ENCODE measurements around the gene NDUFA8. TPM values are rescaled to one million over a fixed set of nuclear protein-coding genes. Genes with fewer than 3 reads are reported as not detected.

Gene NDUFA8
- total and polyA plus RNA-seq, 2 experiments from 2014 or later, result 36.6 to 144 TPM

- no peaks in the 10 kb centered on the region; the same call in 2 of the 3 replicates for H3K36me3 Mint-ChIP-seq (ENCODE audit: low read depth)
- H3K4me3 ChIP-seq, result no peak overlapping the region
- H4K20me1 ChIP-seq (replicated peaks; ENCODE audit: insufficient read depth), result no peaks in the 10 kb centered on the region
- no peaks in the 10 kb centered on the region for H3K9me2 ChIP-seq (ENCODE audit: insufficient read depth)
- no peak for DNase-seq (ENCODE audit: low spot score)
- H2AFZ ChIP-seq, result no peak overlapping the region
- H3K27me3 Mint-ChIP-seq (ENCODE audit: insufficient read depth, low read depth, poor library complexity), result peaks cover 7% of the 10 kb centered on the region
- H3K27me3 ChIP-seq (ENCODE audit: insufficient read depth), result no peaks in the 10 kb centered on the region
- no peaks in the 10 kb centered on the region for H3K79me2 ChIP-seq (replicated peaks; ENCODE audit: insufficient read depth)
- H3F3A ChIP-seq (replicated peaks; ENCODE audit: low read depth), result no peaks in the 10 kb centered on the region
- H3K4me1 ChIP-seq (ENCODE audit: insufficient read depth), result peaks cover 4% of the 10 kb centered on the region; the same call in 1 of the 2 replicates
- H3K4me2 ChIP-seq, result no peak overlapping the region
- no peaks in the 10 kb centered on the region; the same call in 2 of the 3 replicates for H3K9me3 Mint-ChIP-seq
- TF ChIP-seq JUNB (IDR thresholded peaks at IDR 0.05; ENCODE audit: unreplicated experiment) (no peak), POLR2AphosphoS5 (IDR thresholded peaks at IDR 0.05; ENCODE audit: low read depth) (no peak), CREB1 (CRISPR knock-in tag; IDR thresholded peaks at IDR 0.05; ENCODE audit: low read depth) (no peak), ETS1 (IDR thresholded peaks at IDR 0.05) (no peak), EZH2 (IDR thresholded peaks at IDR 0.05; ENCODE audit: low read depth, unreplicated experiment) (no peak), ZNF462 (CRISPR knock-in tag; IDR thresholded peaks at IDR 0.05) (no peak), CTCF (conservative IDR thresholded peaks at IDR 0.05; ENCODE audit: low read depth in 2 of 2) (no peak), REST (IDR thresholded peaks at IDR 0.05; ENCODE audit: unreplicated experiment) (no peak), NANOG (IDR thresholded peaks at IDR 0.05; ENCODE audit: borderline replicate concordance) (no peak), STAT1 (IDR thresholded peaks at IDR 0.05; ENCODE audit: unreplicated experiment) (no peak), EZH2phosphoT487 (IDR thresholded peaks at IDR 0.05; ENCODE audit: unreplicated experiment) (no peak), ZNF331 (CRISPR knock-in tag; IDR thresholded peaks at IDR 0.05; ENCODE audit: low read depth) (no peak), ZNF114 (CRISPR knock-in tag; IDR thresholded peaks at IDR 0.05) (no peak)
- no peak overlapping the region for H3K4me3 Mint-ChIP-seq
- H3K36me3 ChIP-seq (ENCODE audit: insufficient read depth), result no peaks in the 10 kb centered on the region
- peaks cover 19% of the 10 kb centered on the region for H3K4me1 Mint-ChIP-seq
- H3K27ac Mint-ChIP-seq, result no peak overlapping the region
- no peak overlapping the region for H3K27ac ChIP-seq (ENCODE audit: low read depth)
- ATAC-seq, result no peak
These were observed 28.8 kb upstream of the NDUFA8 start for GRCh38 chr9:122188369-122188768.

Measured in GM23338 (cell line).